NCI-H82 treated with DMSO at 0.1 percent for 48 hours (cell line): Measurements from ENCODE around the gene HBQ1.
"Not testable (repeated sequence)": the region's sequence is repeated elsewhere in the genome, so short reads cannot be mapped to it uniquely, and the experiment has no call there.

Experiments used
- DNase-seq: peaks from one replicate; lab custom pipeline; 2025; ENCODE audit not compliant: unreplicated experiment; lab: John Stamatoyannopoulos, UW

HBQ1 gene

DNA sequence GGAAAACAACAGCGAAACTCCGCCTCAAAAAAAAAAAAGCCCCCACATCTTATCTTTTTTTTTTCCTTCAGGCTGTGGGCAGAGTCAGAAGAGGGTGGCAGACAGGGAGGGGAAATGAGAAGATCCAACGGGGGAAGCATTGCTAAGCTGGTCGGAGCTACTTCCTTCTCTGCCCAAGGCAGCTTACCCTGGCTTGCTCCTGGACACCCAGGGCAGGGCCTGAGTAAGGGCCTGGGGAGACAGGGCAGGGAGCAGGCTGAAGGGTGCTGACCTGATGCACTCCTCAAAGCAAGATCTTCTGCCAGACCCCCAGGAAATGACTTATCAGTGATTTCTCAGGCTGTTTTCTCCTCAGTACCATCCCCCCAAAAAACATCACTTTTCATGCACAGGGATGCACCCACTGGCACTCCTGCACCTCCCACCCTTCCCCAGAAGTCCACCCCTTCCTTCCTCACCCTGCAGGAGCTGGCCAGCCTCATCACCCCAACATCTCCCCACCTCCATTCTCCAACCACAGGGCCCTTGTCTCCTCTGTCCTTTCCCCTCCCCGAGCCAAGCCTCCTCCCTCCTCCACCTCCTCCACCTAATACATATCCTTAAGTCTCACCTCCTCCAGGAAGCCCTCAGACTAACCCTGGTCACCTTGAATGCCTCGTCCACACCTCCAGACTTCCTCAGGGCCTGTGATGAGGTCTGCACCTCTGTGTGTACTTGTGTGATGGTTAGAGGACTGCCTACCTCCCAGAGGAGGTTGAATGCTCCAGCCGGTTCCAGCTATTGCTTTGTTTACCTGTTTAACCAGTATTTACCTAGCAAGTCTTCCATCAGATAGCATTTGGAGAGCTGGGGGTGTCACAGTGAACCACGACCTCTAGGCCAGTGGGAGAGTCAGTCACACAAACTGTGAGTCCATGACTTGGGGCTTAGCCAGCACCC, 5.0 kb upstream of the HBQ1 start:
- no peak for DNase-seq

DNA sequence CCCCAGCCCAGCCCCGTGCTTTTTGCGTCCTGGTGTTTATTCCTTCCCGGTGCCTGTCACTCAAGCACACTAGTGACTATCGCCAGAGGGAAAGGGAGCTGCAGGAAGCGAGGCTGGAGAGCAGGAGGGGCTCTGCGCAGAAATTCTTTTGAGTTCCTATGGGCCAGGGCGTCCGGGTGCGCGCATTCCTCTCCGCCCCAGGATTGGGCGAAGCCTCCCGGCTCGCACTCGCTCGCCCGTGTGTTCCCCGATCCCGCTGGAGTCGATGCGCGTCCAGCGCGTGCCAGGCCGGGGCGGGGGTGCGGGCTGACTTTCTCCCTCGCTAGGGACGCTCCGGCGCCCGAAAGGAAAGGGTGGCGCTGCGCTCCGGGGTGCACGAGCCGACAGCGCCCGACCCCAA, 4.3 kb upstream of the HBQ1 start:
- not testable (repeated sequence) for DNase-seq

DNA sequence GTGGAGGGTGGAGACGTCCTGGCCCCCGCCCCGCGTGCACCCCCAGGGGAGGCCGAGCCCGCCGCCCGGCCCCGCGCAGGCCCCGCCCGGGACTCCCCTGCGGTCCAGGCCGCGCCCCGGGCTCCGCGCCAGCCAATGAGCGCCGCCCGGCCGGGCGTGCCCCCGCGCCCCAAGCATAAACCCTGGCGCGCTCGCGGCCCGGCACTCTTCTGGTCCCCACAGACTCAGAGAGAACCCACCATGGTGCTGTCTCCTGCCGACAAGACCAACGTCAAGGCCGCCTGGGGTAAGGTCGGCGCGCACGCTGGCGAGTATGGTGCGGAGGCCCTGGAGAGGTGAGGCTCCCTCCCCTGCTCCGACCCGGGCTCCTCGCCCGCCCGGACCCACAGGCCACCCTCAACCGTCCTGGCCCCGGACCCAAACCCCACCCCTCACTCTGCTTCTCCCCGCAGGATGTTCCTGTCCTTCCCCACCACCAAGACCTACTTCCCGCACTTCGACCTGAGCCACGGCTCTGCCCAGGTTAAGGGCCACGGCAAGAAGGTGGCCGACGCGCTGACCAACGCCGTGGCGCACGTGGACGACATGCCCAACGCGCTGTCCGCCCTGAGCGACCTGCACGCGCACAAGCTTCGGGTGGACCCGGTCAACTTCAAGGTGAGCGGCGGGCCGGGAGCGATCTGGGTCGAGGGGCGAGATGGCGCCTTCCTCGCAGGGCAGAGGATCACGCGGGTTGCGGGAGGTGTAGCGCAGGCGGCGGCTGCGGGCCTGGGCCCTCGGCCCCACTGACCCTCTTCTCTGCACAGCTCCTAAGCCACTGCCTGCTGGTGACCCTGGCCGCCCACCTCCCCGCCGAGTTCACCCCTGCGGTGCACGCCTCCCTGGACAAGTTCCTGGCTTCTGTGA, 3.5 kb upstream of the HBQ1 start, which contains the start of gene HBA1:
Gene HBA1 (plus strand): TSS at position 204 of the 906 bp plus-strand sequence. CDS start 37 bp downstream, at position 241.
- DNase-seq, result not testable (repeated sequence)

DNA sequence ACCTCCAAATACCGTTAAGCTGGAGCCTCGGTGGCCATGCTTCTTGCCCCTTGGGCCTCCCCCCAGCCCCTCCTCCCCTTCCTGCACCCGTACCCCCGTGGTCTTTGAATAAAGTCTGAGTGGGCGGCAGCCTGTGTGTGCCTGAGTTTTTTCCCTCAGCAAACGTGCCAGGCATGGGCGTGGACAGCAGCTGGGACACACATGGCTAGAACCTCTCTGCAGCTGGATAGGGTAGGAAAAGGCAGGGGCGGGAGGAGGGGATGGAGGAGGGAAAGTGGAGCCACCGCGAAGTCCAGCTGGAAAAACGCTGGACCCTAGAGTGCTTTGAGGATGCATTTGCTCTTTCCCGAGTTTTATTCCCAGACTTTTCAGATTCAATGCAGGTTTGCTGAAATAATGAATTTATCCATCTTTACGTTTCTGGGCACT, 2.9 kb upstream of the HBQ1 start:
- DNase-seq, result peak; percentile 58

DNA sequence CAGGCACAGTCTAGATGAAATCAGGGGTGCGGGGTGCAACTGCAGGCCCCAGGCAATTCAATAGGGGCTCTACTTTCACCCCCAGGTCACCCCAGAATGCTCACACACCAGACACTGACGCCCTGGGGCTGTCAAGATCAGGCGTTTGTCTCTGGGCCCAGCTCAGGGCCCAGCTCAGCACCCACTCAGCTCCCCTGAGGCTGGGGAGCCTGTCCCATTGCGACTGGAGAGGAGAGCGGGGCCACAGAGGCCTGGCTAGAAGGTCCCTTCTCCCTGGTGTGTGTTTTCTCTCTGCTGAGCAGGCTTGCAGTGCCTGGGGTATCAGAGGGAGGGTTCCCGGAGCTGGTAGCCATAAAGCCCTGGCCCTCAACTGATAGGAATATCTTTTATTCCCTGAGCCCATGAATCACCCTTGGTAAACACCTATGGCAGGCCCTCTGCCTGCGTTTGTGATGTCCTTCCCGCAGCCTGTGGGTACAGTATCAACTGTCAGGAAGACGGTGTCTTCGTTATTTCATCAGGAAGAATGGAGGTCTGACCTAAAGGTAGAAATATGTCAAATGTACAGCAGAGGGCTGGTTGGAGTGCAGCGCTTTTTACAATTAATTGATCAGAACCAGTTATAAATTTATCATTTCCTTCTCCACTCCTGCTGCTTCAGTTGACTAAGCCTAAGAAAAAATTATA, 2.1 kb upstream of the HBQ1 start:
- no peak for DNase-seq

DNA sequence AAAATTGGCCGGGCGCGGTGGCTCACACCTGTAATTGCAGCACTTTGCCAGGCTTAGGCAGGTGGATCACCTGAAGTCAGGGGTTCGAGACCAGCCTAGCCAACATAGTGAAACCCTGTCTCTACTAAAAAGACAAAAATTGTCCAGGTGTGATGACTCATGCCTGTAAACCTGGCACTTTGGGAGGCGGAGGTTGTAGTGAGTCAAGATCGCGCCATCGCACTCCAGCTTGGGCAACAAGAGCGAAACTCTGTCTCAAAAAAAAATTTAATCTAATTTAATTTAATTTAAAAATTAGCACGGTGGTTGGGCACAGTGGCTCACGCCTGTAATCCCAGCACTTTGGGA, 1.6 kb upstream of the HBQ1 start:
- DNase-seq, result no peak

DNA sequence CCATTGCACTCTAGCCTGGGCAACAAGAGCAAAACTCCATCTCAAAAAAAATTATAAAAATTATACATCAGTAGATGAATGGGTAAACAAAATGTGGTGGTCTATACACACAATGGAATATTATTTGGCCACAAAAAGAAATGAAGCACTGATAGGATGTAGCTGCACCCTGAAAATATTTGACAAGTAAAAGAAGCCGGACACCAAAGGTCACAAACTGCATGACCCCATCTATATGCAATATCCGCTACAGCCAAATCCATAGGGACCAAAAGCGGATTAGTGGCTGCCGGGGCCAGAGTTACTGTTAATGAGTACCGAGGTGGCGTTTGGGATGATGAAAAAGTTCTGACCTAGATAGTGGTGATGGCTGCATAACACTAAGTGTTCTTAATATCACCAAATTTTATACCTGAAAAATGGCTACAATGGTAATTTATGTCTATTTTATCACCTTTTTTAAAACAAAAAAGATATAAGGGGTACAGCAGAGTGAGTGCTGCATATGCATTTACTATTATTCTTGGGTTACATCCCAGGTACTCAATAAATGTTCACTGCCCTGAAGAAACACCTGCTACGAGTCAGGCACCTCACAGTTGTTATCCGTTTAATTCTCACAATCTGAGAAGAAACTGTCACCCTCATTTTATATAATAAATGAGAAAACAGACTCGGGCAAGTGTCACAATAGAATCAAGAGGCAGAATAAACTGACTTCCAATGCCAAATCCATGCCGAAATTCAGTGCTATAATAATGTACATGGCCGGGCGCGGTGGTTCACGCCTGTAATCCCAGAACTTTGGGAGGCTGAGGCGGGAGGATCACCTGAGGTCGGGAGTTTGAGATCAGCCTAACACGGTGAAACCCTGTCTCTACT, 807 bp upstream of the HBQ1 start:
- DNase-seq, result no peak

DNA sequence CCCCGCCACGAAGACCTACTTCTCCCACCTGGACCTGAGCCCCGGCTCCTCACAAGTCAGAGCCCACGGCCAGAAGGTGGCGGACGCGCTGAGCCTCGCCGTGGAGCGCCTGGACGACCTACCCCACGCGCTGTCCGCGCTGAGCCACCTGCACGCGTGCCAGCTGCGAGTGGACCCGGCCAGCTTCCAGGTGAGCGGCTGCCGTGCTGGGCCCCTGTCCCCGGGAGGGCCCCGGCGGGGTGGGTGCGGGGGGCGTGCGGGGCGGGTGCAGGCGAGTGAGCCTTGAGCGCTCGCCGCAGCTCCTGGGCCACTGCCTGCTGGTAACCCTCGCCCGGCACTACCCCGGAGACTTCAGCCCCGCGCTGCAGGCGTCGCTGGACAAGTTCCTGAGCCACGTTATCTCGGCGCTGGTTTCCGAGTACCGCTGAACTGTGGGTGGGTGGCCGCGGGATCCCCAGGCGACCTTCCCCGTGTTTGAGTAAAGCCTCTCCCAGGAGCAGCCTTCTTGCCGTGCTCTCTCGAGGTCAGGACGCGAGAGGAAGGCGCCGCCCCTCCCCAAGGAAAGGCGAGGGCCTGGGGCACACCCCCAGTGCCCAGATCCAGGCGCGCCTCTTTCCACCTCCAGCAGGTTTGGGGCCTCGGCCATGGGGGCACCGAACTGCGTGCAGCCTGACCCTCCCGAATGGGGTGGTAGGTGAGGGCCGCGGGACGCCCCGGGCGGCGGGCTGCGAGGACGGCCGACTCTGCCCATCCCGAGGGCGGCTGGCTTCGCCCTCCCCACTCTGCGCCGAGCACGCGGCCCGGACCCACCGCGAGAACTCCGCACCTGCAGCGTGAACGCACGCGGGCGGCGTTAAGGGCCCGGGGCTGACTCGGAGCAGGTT, 664 bp downstream of the HBQ1 start:
- peak; percentile 62 for DNase-seq

DNA sequence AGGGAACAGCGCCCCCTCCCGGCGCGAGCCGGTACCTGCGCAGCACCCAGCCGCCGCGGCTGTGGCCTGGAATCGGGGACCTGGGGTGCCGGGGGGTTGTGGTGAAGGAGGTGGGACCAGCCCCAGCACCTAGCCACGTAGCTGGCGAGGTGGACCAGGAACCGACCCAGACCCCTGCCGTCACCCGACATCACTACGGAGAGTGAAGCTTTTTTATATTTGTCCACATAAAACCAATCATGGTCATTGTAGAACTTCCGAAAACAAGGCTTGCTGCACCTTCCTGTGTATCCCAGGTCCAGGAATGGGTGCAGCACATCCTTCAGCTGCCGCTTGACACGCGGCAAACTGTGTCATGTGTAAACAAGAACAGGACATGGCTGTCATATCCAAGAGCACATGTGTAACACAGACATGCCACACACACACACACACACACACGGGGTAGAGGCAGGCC, 1.3 kb downstream of the HBQ1 start:
- no peak for DNase-seq

DNA sequence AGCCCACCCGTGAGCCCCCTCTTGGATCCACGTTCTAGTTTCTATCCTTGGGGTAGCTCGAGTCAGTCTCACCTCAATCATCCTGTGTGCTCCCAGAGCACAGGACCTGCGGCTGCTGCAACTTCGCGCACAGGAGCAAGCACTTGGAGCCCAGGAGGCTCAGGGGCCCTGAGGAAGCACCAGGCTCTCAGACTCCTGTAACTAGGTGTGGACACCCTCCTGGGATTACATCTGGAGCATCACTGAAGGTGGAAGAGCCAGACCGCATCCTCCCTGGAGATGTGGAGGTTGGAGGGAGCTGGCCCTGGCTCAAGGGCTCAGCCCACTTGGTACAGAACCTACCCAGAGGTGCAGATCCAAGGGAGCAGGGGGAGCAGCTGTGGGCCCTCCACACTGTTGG, 2.7 kb downstream of the HBQ1 start:
- no peak for DNase-seq

DNA sequence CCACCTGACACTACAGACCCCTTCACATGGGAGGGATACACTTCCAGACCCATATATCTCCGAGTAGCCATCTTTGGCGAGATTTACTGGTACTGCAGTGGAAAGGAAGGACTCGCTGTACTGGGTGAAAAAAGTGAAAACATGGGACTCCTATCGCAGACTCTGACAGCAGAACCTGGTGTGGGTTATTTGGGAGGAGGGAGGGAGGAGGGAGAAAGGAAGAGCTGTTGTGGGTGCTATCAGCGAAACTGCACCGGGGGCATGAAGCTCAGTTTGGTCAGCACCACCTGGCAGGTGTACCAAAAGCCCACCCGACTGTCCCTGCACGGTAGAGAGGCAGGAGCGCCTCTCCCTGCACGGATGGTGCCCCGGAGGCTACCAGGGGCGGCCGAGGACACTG, 5.0 kb downstream of the HBQ1 start:
- no peak for DNase-seq

DNA sequence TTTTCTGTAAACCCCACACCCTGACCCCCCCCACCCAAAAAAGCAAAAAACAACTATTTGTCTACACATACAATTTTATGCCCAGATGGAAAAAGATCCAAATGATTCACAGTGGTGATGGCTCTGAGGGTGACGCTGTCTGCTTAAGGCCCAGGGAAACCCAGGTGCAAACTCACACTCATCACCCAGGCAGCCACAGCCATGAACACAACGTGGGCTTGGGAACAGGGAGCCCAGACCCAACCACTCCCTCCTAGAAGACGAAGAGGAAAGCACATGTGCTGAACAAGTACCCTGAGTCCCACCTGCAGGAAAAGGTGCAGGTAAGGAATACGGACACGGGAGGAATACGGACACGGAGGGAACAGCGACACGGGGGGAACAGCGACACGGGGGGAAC, 5.4 kb downstream of the HBQ1 start:
- no peak for DNase-seq

DNA sequence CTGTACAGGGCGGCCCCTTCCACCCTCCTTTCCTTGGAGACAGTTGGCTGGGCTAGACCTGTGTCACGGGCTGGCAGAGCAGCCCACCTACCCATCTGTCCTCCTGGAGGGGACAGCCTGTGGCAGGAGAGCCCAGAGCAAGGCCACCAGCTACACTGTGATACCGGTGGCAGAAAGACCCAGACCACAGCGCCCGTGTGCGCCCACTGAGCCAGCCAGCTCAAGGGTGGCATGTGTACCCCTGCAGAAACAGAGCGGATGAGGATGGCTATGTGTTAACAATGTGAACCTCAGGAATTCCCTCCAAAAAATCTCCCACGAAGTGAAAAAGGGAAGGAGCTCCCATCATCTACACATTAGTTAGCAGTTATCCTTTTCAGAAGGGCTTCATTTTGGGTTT, 7.1 kb downstream of the HBQ1 start:
- no peak for DNase-seq

DNA sequence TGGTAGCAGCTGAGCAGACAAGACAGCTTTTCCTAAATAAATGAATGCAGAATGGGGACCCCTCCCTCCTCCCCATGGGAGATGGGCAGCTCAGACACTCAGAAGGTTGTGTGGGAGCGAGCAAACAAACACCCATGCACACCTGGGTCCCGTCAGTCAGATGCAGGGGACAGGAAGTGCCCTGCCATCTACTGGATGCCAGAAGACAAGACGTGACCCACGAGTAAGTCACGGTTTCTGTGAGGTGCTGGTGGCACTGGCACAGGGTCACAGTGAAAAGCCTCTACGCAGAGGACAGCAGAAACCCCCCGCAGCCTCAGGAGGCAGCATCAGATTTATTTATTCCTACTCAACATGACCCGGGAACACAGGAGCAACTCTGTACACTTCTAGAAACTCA, 8.4 kb downstream of the HBQ1 start:
- no peak for DNase-seq

DNA sequence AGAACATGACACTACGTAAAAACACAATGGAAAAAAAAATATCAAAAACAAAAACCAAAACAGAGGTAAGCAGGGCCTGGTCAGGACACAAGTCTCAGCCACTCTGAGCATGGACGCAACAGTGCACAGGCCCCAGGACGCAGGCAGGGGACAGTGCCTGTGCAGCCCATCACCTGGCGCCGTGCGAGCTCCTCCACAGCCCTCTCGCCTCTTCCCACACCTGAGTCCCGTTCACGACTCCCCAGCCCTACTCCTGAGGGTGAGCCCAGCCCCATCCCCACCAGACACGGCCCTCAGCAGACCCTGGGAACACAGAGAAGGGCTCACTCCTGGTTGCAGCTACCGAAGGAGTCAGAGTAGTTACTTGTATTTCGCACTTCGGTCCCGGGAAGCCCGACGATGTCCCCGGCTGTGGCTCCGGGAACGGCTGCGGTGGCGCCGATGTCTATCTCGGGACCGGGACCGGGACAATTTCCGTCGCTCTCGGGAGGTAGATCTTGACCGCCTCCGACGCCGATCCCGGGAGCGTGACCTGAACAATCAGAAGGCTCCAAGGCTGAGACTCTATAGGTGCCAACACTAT, 9.4 kb downstream of the HBQ1 start:
- no peak for DNase-seq

DNA sequence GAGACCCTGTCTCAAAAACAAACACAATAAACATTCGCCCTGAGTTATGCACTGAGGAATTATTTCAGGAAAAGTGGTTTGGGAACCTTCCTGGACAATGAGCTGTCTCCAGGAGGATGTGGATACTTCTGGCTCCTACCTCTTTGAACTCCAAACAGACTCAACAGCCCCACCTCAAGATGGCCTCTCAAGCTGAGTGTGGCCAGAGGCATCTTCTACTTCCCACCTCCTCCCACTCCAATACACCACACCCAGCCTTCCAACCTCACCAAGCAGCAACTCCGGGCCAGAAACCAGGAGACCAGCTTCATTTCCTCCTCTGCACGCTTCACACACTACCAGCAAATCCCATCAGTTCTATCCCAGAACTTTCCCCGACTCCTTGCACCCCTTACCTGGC, 11.6 kb downstream of the HBQ1 start:
- DNase-seq, result no peak

DNA sequence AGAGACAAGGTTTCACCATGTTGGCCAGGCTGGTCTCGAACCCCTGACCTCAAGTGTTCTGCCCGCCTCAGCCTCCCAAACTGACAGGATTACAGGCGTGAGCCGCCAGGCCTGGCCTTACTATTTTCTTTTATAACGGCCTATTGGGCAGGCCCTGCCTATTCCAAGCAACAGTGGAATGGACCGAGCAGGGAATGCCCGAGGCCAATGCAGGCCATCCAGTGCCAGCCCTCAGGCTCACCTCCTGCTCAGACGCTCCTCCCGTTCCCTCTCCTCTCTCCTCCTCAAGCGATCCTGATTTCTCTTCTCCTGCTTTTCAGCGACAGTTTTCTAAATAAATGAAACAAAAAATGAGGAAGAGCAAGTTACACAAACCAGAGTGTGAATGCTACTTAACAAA, 12.4 kb downstream of the HBQ1 start:
- no peak for DNase-seq

DNA sequence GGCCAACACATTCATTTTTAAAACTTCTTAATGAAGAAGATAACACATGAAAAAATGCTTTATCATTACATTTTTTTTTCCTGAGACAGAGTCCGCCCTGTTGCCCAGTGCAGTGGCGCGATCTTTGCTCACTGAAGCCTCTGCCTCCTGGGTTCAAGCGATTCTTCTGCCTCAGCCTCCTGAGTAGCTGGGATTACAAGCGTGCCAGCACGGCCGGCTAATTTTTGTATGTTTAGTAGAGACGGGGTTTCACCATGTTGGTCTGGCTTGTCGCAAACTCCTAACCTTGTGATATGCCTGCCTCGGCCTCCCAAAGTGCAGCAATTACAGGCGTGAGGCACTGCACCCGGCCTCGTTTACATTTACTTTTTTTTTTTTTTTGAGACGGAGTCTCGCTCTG, 13.2 kb downstream of the HBQ1 start:
- DNase-seq, result no peak

DNA sequence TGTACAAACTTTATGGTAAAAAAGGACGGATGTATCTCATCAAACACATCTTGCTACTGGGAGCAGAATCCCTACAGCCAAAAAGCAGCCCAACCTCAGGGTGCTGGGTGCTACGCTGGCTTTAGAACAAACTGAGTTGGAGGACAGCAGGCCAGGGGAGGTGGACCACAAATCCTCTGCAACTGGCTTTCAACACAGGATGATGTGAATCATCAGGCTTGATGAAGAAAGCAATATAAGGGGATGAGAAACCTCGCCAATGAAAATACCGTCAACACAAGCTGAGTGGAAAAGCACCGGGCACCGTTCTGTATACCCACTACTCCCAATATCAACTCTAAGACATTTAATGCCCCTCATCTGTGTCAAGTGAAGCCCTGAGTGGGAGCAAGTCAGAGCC, 14.3 kb downstream of the HBQ1 start:
- no peak for DNase-seq
